ACC112 (cell line): Measurements from ENCODE around the gene PHF21B.

Source experiments
- H2AFZ ChIP-seq: fragments of 200-600 bp; sonication (generic); one replicate; pipeline ENCODE4 v1.6.0; 2017; ENCODE audit warnings: antibody characterized with exemption, low read length; ENCODE audit not compliant: unreplicated experiment
- H3K27ac ChIP-seq: fragments of 200-600 bp; sonication (generic); 2 replicates; pipeline ENCODE4 v1.5.1; 2014; ENCODE audit warnings: low read depth, mild to moderate bottlenecking, antibody characterized with exemption, low read length, moderate library complexity
- H3K27me3 ChIP-seq: fragments of 200-600 bp; sonication (generic); 2 replicates; pipeline ENCODE4 v1.6.1; 2014; ENCODE audit warnings: mild to moderate bottlenecking, antibody characterized with exemption, low read length, moderate library complexity, mixed read lengths; ENCODE audit not compliant: insufficient read depth
- H3K36me3 ChIP-seq: fragments of 200-600 bp; sonication (generic); 2 replicates; pipeline ENCODE4 v1.6.1; 2016; ENCODE audit warnings: mild to moderate bottlenecking, antibody characterized with exemption, low read length, moderate library complexity, mixed read lengths; ENCODE audit not compliant: insufficient read depth
- H3K4me1 ChIP-seq: fragments of 200-600 bp; sonication (generic); one replicate; pipeline ENCODE4 v1.6.1; 2016; ENCODE audit warnings: low read length, mixed read lengths; ENCODE audit not compliant: insufficient read depth, unreplicated experiment, control insufficient read depth
- H3K4me3 ChIP-seq: fragments of 200-600 bp; sonication (generic); 2 replicates; pipeline ENCODE4 v1.5.1; 2014; ENCODE audit warnings: mild to moderate bottlenecking, low read depth, low read length
- H3K79me2 ChIP-seq: fragments of 200-600 bp; sonication (generic); one replicate; pipeline ENCODE4 v1.6.0; 2016; ENCODE audit warnings: low read length; ENCODE audit not compliant: control insufficient read depth, unreplicated experiment, insufficient read depth

The PHF21B gene

DNA sequence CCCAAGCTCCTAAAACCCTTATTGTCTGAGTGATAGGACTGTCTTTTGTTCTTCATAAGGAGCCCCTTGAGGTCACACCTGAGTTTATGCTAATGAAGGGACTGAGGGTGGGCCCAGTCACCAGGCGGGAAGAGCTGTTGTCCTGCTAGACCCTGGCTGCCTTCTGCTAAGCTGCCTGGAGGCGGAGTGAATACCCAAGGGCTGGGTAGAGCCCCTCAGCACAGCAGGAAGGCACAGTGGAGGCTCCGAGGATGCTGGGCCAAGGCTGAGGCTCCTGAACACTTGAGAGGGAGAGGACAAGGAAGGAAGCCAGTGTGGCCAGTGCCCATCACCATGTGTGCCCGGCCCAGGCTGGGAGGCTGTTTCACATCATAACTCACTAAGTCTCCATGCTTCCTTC is 4.8 kb upstream of the PHF21B start:
- Histone ChIP-seq H3K79me2 (no peaks in the 10 kb centered on the region), H3K27me3 (peaks cover 42% of the 10 kb centered on the region), H2AFZ (no peak overlapping the region), H3K4me3 (no peak overlapping the region), H3K4me1 (no peaks in the 10 kb centered on the region), H3K36me3 (no peaks in the 10 kb centered on the region), H3K27ac (no peak overlapping the region)

GRCh38 chr22:45013138-45013537 is 3.3 kb upstream of the PHF21B start:
- no peaks in the 10 kb centered on the region for H3K36me3 ChIP-seq
- no peaks in the 10 kb centered on the region for H3K4me1 ChIP-seq
- no peak overlapping the region for H2AFZ ChIP-seq
- H3K79me2 ChIP-seq, result no peaks in the 10 kb centered on the region
- peaks cover 53% of the 10 kb centered on the region for H3K27me3 ChIP-seq
- H3K27ac ChIP-seq, result no peak overlapping the region
- no peak overlapping the region for H3K4me3 ChIP-seq

- no peaks in the 10 kb centered on the region for H3K36me3 ChIP-seq
- peak overlapping the region; percentile 75 for H3K4me3 ChIP-seq
- no peak overlapping the region for H2AFZ ChIP-seq
- H3K4me1 ChIP-seq, result no peaks in the 10 kb centered on the region
- no peak overlapping the region for H3K27ac ChIP-seq
- H3K79me2 ChIP-seq, result no peaks in the 10 kb centered on the region
- H3K27me3 ChIP-seq, result peaks cover 63% of the 10 kb centered on the region
Observed at GRCh38 chr22:45010532-45010900, 711 bp upstream of the PHF21B start.

DNA sequence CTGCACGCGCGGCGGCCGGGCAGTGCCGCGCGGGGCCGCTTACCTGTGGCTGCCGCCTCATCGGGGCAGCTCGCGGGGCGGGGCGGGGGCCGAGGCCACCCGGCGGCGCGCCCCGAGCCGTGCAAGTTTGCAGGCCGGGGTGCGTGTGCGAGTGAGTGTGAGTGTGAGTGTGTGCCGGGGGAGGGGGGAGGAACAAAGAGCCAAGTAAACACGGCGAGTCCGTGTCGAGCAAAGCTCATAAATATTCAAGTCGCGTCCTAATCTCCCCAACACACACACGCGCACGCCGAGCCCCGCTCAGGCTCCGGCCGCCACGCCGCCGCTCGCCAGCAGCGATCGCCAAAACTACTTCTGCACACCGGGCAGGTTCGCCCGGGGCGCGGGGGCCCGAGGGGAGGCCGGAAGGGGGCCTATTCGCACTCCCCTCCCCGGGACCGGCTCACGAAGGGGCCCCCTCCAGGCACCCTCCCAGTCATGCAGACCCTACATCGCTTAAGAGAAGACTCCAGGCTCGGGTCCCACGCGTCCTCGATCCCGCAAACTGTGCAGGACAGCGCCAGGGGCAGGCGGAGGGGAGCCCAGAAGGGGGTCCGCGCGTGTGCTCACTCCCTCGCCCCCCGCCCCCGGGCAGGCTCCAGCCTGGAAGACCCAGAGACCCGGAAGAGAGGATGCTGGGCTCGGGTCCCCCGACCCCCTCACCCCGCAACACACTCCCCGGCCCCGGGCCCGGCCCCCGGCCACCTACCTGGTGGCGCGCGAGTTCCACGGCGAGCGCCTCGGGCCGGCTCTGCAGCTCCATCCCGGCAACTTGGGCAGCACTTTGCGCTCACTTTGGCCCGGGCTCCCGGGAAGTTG is 827 bp downstream of the PHF21B start:
- no peaks in the 10 kb centered on the region for H3K79me2 ChIP-seq
- H2AFZ ChIP-seq, result no peak overlapping the region
- no peak overlapping the region; the same call in 1 of the 2 replicates for H3K4me3 ChIP-seq
- peaks cover 77% of the 10 kb centered on the region for H3K27me3 ChIP-seq
- H3K4me1 ChIP-seq, result no peaks in the 10 kb centered on the region
- H3K36me3 ChIP-seq, result no peaks in the 10 kb centered on the region
- no peak overlapping the region for H3K27ac ChIP-seq

DNA sequence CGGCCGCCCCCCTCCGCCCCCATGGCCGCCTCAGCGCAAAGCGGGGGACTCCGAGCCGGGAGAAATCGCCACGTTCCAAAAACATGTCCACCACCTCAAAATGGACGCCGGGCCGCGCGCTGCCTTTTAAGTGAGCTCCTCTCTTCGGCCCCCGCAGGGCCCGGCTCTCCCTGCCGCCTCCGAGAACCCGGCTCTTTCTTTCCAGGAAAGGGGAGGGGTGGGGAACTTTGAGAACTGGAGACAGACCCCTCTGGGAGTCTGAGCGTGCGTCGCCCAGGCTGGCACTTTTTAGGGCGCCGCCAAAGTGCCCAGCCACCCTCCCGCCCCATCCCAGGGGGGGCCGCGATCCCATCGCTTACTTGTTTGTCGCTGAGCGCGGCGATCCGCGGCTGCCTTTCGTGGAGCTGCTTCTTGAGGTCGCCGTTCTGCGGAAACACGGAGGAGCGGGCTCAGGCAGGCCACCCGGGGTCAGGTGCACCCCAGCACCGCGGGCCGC is 1.6 kb downstream of the PHF21B start:
- H3K27ac ChIP-seq, result no peak overlapping the region
- no peaks in the 10 kb centered on the region for H3K36me3 ChIP-seq
- peak overlapping the region; percentile 61 for H3K4me3 ChIP-seq
- peaks cover 77% of the 10 kb centered on the region for H3K27me3 ChIP-seq
- no peak overlapping the region for H2AFZ ChIP-seq
- no peaks in the 10 kb centered on the region for H3K79me2 ChIP-seq
- no peaks in the 10 kb centered on the region for H3K4me1 ChIP-seq

DNA sequence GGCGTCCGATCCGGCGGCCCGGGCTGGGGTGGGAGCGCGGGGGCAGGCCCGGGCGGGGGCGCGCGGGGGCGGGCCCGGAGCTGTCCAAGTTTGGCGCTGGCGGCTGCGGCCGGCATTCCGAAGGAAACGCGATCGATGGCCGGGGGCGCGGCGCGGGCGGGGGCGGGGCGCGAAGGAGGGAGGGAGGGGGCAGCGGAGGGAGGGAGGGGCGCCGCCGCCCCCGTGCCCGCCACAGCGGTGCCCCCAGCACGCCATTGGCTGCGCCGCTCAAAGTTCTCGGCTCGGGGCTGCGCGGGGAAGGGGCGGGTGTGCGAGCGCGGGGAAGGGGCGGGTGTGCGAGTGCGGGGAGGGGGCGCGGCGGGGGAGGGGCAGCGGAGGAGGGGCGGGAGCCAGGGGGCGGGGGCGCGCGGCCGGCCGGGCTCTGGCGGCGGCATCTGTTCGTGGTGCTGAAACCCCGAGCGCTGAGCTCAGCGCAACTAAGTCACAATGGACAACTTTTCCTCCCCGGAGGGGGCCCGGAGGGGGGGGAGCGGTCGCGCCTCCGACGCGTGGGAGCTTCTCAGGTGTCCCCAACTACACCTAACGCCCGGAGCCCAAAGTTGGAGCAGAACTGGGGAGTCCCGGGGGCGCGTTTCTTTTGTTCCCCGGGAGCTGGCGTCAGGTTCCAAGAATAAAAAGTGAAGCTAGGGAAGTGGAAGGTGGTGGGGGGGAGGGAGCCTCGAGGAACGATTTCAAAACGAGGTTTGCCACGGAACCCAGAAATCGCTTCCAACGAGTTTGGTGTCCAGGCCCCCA is 2.2 kb downstream of the PHF21B start:
- H2AFZ ChIP-seq, result no peak overlapping the region
- no peaks in the 10 kb centered on the region for H3K36me3 ChIP-seq
- H3K4me1 ChIP-seq, result no peaks in the 10 kb centered on the region
- no peaks in the 10 kb centered on the region for H3K79me2 ChIP-seq
- peaks cover 73% of the 10 kb centered on the region for H3K27me3 ChIP-seq
- peak overlapping the region; percentile 61 for H3K4me3 ChIP-seq
- no peak overlapping the region for H3K27ac ChIP-seq

GRCh38 chr22:45006964-45007390 is 2.8 kb downstream of the PHF21B start:
- no peak overlapping the region for H3K4me3 ChIP-seq
- H3K27ac ChIP-seq, result no peak overlapping the region
- no peaks in the 10 kb centered on the region for H3K4me1 ChIP-seq
- peaks cover 67% of the 10 kb centered on the region for H3K27me3 ChIP-seq
- no peaks in the 10 kb centered on the region for H3K79me2 ChIP-seq
- H3K36me3 ChIP-seq, result no peaks in the 10 kb centered on the region
- no peak overlapping the region for H2AFZ ChIP-seq

- H3K27me3 ChIP-seq, result peaks cover 61% of the 10 kb centered on the region
- H3K4me3 ChIP-seq, result no peak overlapping the region
- no peak overlapping the region for H3K27ac ChIP-seq
- H3K36me3 ChIP-seq, result no peaks in the 10 kb centered on the region
- no peaks in the 10 kb centered on the region for H3K4me1 ChIP-seq
- no peak overlapping the region for H2AFZ ChIP-seq
- H3K79me2 ChIP-seq, result no peaks in the 10 kb centered on the region
Observed at GRCh38 chr22:45006111-45006963, 3.5 kb downstream of the PHF21B start.

GRCh38 chr22:45001653-45002052 is 8.2 kb downstream of the PHF21B start:
- Histone ChIP-seq H3K27ac (no peak overlapping the region), H3K79me2 (no peaks in the 10 kb centered on the region), H3K36me3 (no peaks in the 10 kb centered on the region), H3K4me3 (no peak overlapping the region), H3K4me1 (no peaks in the 10 kb centered on the region), H2AFZ (no peak overlapping the region), H3K27me3 (peaks cover 26% of the 10 kb centered on the region)

DNA sequence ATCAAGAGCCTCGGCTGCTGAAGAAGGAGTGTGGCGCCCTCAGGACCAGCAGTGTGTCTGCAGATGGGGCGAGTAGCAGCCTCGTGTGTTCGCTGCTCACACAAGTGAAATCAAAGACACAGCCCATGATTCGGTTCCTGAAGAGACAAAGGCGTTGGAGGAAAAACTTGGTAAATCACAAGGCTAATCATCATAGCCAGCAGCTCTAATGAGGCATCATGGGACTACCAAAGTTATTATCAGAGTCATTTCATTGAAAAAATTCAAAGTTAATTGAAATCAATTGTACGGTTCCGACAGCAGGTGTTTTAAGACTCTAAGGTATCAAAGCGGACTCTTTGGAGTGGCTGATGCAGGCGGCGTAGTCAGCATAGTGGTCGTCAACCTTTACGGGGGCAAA is 9.5 kb downstream of the PHF21B start:
- Histone ChIP-seq H3K79me2 (no peaks in the 10 kb centered on the region), H3K27me3 (peaks cover 13% of the 10 kb centered on the region), H3K4me1 (no peaks in the 10 kb centered on the region), H2AFZ (no peak overlapping the region), H3K4me3 (no peak overlapping the region), H3K27ac (no peak overlapping the region), H3K36me3 (no peaks in the 10 kb centered on the region)
